LNCaP clone FGC (cell line): ENCODE measurements around the gene LRRC73.
A peak's percentile ranks its signal among the peaks of the same experiment; 100 is the strongest.
"Not testable (repeated sequence)": the region's sequence is repeated elsewhere in the genome, so short reads cannot be mapped to it uniquely, and the experiment has no call there.

Experiments used
- DNase-seq: peaks from one replicate; pipeline ENCODE4 v3.0.0-alpha.2; 2011; ENCODE audit warnings: low read depth
- H3K4me3 ChIP-seq: 2 replicates; pipeline ENCODE4 v1.5.1; 2011; ENCODE audit warnings: mild to moderate bottlenecking, low read depth, low read length, control low read depth
- TF ChIP-seq, protein P1 (sequence below): IDR thresholded peaks from 2 replicates; pipeline ENCODE4 v1.5.1; 2012; ENCODE audit warnings: mild to moderate bottlenecking; ENCODE audit not compliant: control insufficient read depth, insufficient read depth; ENCODE audit errors: extremely low read depth

The LRRC73 gene

GRCh38 chr6:43461936-43462335 lies 48.2 kb downstream of the LRRC73 start:
- TF ChIP-seq, protein P1, sequence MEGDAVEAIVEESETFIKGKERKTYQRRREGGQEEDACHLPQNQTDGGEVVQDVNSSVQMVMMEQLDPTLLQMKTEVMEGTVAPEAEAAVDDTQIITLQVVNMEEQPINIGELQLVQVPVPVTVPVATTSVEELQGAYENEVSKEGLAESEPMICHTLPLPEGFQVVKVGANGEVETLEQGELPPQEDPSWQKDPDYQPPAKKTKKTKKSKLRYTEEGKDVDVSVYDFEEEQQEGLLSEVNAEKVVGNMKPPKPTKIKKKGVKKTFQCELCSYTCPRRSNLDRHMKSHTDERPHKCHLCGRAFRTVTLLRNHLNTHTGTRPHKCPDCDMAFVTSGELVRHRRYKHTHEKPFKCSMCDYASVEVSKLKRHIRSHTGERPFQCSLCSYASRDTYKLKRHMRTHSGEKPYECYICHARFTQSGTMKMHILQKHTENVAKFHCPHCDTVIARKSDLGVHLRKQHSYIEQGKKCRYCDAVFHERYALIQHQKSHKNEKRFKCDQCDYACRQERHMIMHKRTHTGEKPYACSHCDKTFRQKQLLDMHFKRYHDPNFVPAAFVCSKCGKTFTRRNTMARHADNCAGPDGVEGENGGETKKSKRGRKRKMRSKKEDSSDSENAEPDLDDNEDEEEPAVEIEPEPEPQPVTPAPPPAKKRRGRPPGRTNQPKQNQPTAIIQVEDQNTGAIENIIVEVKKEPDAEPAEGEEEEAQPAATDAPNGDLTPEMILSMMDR = no peak
- DNase-seq = no peak

GRCh38 chr6:43460032-43460431 lies 50.1 kb downstream of the LRRC73 start:
- TF ChIP-seq, protein P1 = no peak
- no peak overlapping the region for H3K4me3 ChIP-seq
- DNase-seq = no peak

More at GRCh38 chr6:43461936-43462335, 48.2 kb downstream of the LRRC73 start:
- H3K4me3 ChIP-seq = no peak overlapping the region

- TF ChIP-seq, protein P1 = no peak
- DNase-seq = no peak
- no peak overlapping the region for H3K4me3 ChIP-seq
These were observed 50.6 kb downstream of the LRRC73 start for GRCh38 chr6:43459535-43459934.

DNA sequence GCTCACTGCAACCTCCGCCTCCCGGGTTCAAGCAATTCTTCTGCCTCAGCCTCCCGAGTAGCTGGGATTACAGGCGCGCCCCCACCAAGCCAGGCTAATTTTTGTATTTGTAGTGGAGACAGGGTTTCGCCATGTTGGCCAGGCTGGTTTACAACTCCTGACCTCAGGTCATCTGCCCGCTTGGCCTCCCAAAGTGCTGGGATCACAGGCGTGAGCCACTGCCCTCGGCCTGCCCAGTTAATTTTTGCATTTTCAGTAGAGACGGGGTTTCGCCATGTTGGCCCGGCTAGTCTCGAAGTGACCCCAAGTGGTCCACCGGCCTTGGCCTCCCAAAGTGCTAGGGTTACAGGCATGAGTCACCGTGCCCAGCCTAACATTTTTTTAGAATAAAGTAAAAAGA lies 52.0 kb downstream of the LRRC73 start:
- DNase-seq, H3K4me3 ChIP-seq: not testable (repeated sequence)

- TF ChIP-seq, protein P1 = peak; percentile 44
- no peak overlapping the region for H3K4me3 ChIP-seq
- DNase-seq = no peak
These were observed 52.5 kb downstream of the LRRC73 start for GRCh38 chr6:43457643-43458042.
